VCaP (cell line): ENCODE measurements around the gene RGS6.

Experiments used
- H3K27ac ChIP-seq: fragments of 450-650 bp; 2 replicates; pipeline ENCODE4 v1.5.1; 2017
- TF ChIP-seq, protein P1 (sequence below): fragments of 450-650 bp; conservative IDR thresholded peaks from 2 replicates; pipeline ENCODE4 v1.5.1; 2017; ENCODE audit warnings: mild to moderate bottlenecking, moderate library complexity

RGS6 gene

GRCh38 chr14:72433511-72433910 lies 501.3 kb downstream of the RGS6 start:
- TF ChIP-seq, protein P1, sequence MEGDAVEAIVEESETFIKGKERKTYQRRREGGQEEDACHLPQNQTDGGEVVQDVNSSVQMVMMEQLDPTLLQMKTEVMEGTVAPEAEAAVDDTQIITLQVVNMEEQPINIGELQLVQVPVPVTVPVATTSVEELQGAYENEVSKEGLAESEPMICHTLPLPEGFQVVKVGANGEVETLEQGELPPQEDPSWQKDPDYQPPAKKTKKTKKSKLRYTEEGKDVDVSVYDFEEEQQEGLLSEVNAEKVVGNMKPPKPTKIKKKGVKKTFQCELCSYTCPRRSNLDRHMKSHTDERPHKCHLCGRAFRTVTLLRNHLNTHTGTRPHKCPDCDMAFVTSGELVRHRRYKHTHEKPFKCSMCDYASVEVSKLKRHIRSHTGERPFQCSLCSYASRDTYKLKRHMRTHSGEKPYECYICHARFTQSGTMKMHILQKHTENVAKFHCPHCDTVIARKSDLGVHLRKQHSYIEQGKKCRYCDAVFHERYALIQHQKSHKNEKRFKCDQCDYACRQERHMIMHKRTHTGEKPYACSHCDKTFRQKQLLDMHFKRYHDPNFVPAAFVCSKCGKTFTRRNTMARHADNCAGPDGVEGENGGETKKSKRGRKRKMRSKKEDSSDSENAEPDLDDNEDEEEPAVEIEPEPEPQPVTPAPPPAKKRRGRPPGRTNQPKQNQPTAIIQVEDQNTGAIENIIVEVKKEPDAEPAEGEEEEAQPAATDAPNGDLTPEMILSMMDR, result no peak
- no peak overlapping the region for H3K27ac ChIP-seq

DNA sequence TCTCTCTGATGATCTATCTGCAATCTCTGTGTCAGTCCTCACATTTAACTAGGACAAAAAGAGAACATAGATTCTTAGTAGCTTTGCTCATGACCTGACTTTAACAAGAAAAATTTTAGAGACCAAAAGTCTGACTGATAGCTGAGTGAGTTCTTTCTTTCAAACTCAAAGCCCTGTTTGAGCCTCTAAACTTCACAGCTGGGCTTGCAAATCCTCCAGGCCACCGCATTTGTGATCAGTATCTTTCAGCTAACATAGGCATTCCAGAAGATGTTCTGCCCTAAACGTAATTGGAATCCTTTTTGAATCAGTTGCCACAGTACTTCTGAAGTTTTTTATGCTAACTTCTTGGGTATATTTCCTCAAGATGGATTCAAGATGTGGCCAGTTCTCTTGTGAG lies 502.6 kb downstream of the RGS6 start:
- TF ChIP-seq, protein P1, result no peak

GRCh38 chr14:72439707-72440106 lies 507.5 kb downstream of the RGS6 start:
- no peak overlapping the region for H3K27ac ChIP-seq
- TF ChIP-seq, protein P1, result no peak

More for the DNA sequence above, 502.6 kb downstream of the RGS6 start:
- H3K27ac ChIP-seq, result no peak overlapping the region

GRCh38 chr14:72443256-72443655 lies 511.0 kb downstream of the RGS6 start:
- no peak overlapping the region for H3K27ac ChIP-seq
- TF ChIP-seq, protein P1, result no peak

GRCh38 chr14:72443991-72444441 lies 511.8 kb downstream of the RGS6 start:
- TF ChIP-seq, protein P1, result no peak
- no peak overlapping the region for H3K27ac ChIP-seq

DNA sequence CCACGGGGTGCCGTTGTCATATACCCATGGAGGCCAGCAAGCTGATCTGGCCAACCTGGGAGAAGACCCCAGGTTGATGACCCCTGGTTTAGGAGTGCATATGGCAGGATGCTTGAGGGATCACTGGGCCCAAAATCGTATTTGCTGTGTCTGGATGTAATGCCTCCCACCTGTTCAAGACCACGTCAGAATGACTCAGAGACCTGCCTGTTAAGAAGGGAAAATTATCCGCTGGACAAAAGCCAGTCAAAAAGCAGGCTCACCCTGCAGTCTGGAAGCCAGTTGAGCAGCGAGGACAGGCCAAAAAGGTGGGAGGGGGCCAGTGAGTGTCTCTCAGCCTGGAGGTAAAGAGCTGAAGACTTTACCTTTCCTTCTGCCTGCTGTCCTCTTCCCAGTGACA lies 512.5 kb downstream of the RGS6 start:
- H3K27ac ChIP-seq, result no peak overlapping the region
- TF ChIP-seq, protein P1, result no peak

GRCh38 chr14:72448212-72448611 lies 516.0 kb downstream of the RGS6 start:
- TF ChIP-seq, protein P1, result 0 out of 2 replicates have a peak, but pooled peaks have one; percentile 8
- H3K27ac ChIP-seq, result no peak overlapping the region
